Measurements from ENCODE around the gene MYCL. TPM values are rescaled to one million over a fixed set of nuclear protein-coding genes. Genes with fewer than 3 reads are reported as not detected.
A peak's percentile ranks its signal among the peaks of the same experiment; 100 is the strongest.

The MYCL gene
- total RNA-seq, 4 donors from 2014 or later = 9.9 to 28.4 (median 14.0) TPM

DNA sequence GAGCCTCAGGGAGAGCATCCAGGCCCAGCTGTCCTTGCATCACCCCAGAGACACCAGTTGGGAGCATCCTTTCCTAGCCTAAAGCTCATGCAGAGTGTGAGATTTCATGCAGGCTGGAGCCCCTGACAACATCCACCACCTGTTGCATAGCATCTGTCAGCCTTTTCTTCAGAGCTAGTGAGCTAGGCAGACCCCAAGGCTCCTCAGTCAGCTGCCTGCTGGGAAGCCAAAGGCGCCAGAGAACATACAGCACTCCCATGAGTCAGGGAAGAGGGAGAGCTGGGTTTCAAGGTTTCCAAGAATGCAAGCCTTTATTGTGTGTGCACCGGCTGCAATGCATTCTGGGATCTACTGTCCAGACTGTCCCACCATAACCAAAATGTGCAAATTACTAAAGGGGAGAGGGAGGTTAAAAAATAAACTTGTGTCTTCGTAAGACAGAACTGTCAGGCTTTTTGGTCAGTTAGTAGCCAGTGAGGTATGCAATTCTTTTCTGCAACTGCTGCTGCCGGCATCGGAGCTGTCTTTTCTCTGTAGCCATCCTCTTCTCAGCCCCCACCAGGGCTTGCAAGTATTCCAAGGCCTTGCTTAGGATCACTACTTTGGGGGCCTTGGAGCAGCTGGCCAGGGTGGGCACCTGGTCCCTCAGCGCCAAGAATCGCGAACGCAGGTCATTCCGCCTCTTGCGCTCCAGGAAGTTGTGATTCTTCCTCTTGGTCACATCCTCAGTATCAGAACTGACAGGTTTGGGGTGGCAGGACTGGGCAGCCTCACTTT lies 4.6 kb downstream of the MYCL start:
- peak in 1 of 3 donors; percentile 27 for DNase-seq
- peaks cover 0 to 29% (median 6%) of the 10 kb centered on the region in 4 donors for H3K4me1 ChIP-seq
- H3K9me3 ChIP-seq = no peaks in the 10 kb centered on the region
- no peak overlapping the region for H3K4me3 ChIP-seq
- peaks cover 0 to 6% of the 10 kb centered on the region in 2 donors for H3K27me3 ChIP-seq
- no peak overlapping the region for H3K27ac ChIP-seq
- no peak for TF ChIP-seq POLR2A (IDR thresholded peaks at IDR 0.05)
- TF ChIP-seq, protein P1, sequence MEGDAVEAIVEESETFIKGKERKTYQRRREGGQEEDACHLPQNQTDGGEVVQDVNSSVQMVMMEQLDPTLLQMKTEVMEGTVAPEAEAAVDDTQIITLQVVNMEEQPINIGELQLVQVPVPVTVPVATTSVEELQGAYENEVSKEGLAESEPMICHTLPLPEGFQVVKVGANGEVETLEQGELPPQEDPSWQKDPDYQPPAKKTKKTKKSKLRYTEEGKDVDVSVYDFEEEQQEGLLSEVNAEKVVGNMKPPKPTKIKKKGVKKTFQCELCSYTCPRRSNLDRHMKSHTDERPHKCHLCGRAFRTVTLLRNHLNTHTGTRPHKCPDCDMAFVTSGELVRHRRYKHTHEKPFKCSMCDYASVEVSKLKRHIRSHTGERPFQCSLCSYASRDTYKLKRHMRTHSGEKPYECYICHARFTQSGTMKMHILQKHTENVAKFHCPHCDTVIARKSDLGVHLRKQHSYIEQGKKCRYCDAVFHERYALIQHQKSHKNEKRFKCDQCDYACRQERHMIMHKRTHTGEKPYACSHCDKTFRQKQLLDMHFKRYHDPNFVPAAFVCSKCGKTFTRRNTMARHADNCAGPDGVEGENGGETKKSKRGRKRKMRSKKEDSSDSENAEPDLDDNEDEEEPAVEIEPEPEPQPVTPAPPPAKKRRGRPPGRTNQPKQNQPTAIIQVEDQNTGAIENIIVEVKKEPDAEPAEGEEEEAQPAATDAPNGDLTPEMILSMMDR (IDR thresholded peaks at IDR 0.05) = no peak
- no peaks in the 10 kb centered on the region for H3K36me3 ChIP-seq

DNA sequence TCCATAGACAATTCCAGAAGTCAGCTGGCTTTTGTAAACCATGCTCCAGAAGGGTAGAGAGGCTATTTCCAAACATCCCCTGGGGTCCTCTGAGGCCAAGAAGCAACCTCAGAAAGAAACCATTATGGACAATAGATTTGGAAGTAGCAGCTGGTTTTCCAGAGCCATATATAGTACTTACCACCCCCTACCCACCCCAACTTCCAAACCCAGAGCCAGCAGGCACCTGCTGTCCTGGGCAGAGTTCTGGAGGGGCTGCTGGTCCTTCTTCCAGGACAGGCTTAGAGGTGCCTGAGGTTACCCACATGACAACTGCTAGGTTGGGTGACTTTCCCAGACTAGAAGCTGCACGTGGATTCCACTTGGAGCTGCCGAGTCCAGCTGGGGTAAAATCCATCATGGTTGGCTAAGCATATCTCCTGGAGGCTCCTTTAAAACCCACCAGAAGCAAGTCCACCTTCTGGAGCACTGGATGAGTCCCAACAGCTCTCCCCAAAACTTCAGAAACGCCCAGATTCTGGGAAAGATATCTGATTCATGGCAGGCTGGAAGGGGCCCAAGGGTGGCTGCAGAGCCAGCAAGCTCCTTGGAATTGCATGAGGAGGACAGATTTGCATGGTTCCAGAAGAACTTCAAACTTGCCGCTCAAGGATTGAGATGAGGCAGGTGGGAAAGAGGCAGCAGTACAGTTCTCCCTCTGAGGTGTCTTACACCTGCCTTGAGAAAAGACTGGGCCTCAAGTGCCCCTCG lies 5.8 kb downstream of the MYCL start:
- Histone ChIP-seq H3K36me3 (no peaks in the 10 kb centered on the region), H3K27ac (no peak overlapping the region), H3K4me3 (no peak overlapping the region), H3K4me1 (peaks cover 0 to 21% (median under 1%) of the 10 kb centered on the region in 4 donors), H3K27me3 (peaks cover 0 to 4% of the 10 kb centered on the region in 2 donors), H3K9me3 (no peaks in the 10 kb centered on the region)
- TF ChIP-seq, protein P1 (IDR thresholded peaks at IDR 0.05) = no peak
- TF ChIP-seq POLR2A (IDR thresholded peaks at IDR 0.05) = no peak
- peak in 1 of 3 donors; percentile 18 for DNase-seq

DNA sequence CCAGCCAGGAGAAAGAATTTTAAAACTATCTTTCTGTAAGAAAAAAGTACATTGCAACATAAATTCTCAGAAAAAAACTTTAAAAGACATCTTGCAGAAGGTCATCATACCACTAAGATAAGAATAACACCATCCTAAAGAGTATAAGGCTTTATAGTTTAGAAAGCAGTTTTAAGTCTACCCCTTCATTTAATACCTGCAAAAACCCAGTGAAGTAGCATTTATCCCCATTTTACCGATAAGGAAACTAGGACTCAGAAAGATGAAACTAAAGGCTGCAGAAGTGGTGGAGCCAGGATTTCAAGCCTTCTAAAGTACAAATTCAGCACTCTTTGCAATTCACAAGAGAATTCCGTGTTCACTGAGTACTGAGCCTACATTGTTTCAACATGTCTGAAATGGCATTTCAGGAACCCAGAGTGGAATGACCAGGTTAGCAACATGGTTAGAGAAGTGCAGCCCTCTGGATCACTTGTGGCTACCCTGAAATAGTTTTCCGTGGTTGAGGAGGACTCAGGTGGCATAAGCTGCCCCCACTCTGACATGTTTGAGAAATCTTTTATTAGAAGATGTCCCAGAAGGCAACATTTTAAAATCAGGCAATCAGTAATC lies 6.7 kb downstream of the MYCL start:
- Histone ChIP-seq H3K27ac (no peak overlapping the region), H3K4me1 (peaks cover 0 to 12% (median 0%) of the 10 kb centered on the region in 4 donors)

DNA sequence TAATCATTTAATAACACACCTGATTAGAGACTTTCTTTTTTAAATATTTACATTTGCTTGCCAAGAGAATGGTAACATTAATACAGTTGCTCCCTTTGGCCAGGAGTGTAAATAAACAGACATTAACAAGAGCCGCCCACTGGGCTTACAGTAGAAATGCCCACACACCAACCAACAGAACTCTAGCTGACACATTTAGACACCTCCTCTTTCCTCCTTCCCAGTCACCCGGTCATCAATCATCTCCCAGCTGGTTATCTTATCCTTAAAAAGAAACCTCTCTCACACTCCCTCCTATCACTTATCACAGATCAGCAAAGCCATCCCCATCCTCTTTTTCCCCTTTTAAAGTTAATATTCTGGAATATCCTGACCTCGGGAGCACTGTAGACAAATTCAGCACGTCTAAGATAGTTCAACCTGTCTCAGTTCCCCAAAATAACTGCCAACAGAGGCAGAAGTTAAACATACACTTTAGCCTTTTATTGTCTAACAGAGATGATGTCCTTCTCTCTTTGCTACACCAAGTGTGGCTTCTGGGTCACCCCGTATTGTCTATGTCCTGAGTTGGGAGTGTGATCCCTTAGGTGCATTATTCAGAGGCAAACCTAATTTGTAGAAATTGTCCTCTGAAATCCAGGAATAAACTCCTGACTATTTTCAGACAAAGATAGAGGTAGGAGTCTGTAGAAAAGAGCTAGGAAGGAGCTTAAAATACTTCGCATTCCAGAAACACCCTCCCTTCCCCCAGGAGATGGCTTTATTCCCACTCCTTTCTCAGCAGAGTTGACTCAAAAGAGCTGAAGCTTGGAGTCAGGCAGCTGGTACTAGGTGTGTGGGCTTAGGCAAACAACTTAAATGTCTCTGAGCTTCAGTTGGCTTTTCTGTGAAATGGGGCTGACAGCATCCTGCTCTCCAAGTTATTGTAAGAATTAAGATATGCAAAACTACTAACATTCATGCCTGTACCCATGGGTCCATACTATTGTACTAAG lies 8.8 kb downstream of the MYCL start:
- peaks cover 0 to 8% (median 0%) of the 10 kb centered on the region in 4 donors for H3K4me1 ChIP-seq
- H3K27me3 ChIP-seq = no peaks in the 10 kb centered on the region
- no peaks in the 10 kb centered on the region for H3K9me3 ChIP-seq
- no peak for DNase-seq
- no peaks in the 10 kb centered on the region for H3K36me3 ChIP-seq
- H3K4me3 ChIP-seq = no peak overlapping the region
- TF ChIP-seq POLR2A (IDR thresholded peaks at IDR 0.05) = no peak
- TF ChIP-seq, protein P1 (IDR thresholded peaks at IDR 0.05) = no peak
- H3K27ac ChIP-seq = no peak overlapping the region

More for the DNA sequence above, 6.7 kb downstream of the MYCL start:
- TF ChIP-seq POLR2A (IDR thresholded peaks at IDR 0.05) = no peak
- TF ChIP-seq, protein P1 (IDR thresholded peaks at IDR 0.05) = no peak
- Histone ChIP-seq H3K36me3 (no peaks in the 10 kb centered on the region), H3K4me3 (no peak overlapping the region), H3K27me3 (no peaks in the 10 kb centered on the region), H3K9me3 (no peaks in the 10 kb centered on the region)
- DNase-seq = no peak

DNA sequence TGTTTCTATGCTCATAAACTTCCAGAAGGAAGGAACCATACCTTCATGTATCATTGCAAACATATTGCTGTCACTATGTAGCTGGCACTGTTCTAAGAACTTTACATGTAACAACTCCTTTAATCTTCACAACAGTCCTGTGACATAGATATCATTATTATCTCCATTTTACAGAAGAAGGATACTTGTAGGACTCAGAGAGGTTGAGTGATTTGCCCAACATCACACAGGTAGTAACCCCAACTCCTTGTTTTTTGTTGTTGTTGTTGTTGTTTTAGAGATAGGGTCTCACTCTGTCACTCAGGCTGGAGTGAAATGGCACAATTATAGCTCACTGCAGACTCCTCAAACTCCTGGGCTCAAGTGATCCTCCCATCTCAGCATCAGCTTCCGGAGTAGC lies 10.8 kb downstream of the MYCL start:
- no peak overlapping the region for H3K4me3 ChIP-seq
- no peaks in the 10 kb centered on the region for H3K9me3 ChIP-seq
- TF ChIP-seq POLR2A (IDR thresholded peaks at IDR 0.05) = no peak
- TF ChIP-seq, protein P1 (IDR thresholded peaks at IDR 0.05) = no peak
- no peaks in the 10 kb centered on the region for H3K27me3 ChIP-seq
- no peak for DNase-seq
- no peaks in the 10 kb centered on the region for H3K36me3 ChIP-seq
- no peak overlapping the region for H3K27ac ChIP-seq
- H3K4me1 ChIP-seq = peaks cover 0 to 8% (median 0%) of the 10 kb centered on the region in 4 donors
